CMK (cell line): ENCODE measurements around the gene FARP1.

ENCODE experiments used
- DNase-seq: peaks from one replicate; pipeline ENCODE4 v3.0.0-alpha.2; 2010; ENCODE audit warnings: low read depth

Gene FARP1

DNA sequence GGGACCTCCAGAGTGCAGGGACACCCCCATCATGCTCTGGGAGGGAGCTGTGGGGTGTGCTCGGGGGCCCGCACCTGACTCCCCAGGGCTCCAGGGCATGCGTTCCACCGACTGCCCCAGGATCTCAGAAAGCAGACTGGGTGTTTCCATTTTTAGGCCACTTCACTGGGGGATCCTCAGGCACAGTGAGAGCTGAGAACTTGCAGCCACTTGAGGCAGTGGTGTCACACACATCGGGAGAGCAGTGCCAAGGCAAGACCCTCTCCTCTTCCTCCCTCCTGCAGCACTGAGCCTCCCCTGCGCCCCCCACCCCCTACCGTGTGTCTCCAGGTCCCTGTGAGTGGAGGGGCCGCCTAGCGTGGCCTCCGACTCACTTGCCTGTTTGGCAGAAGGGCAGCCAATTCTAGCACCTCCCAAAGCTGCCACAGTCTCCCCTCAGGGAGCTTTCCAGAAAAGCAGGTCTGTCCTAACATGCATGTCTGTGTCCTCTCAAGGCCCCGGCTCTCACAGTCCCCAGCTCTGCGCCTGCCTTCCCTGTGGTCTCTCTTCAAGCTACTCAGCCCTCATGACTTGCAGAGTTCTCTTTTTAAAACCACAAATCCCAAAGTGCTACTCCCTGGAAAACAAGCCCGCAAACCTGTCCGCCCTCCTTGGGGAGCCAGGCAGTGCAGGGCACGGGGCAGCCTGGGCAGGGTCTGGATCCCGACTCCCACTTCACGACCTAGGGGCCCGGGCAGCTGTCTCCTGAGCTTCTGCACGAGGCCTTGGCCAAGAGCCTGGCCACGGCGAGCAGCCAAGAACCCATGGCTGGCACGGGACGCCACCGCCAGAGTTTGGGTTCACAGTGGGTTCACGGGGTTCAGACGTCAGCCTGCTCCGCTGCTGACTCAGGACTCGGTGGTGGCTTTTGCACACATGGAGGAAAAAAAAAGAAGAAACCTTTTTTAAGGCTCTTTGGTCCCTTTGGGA is 339.9 kb downstream of the FARP1 start:
- DNase-seq = no peak

GRCh38 chr13:98483601-98484288 is 340.9 kb downstream of the FARP1 start:
- no peak for DNase-seq

- DNase-seq = no peak
Measured at GRCh38 chr13:98484289-98485219, 341.7 kb downstream of the FARP1 start.

GRCh38 chr13:98485561-98485960 is 342.7 kb downstream of the FARP1 start:
- no peak for DNase-seq

GRCh38 chr13:98486412-98486811 is 343.5 kb downstream of the FARP1 start:
- DNase-seq = no peak

DNA sequence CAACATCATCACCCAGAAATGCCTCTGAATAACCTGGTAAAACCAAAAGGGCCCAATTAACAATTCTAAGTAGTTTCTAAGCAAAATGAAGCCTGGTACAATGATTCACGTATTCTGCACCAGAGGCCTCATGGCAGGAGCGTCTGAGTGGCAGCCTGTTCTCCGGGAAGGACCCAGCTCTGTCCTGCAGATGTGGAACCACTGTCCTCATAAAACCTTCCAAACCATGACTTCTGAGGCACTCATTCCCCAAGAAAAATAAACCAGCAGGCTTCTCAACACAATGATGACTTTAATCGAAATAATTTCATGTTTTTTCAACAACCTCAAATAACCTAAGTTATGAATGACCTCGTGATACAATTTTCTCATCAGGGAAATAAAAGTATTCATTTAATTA is 344.1 kb downstream of the FARP1 start:
- DNase-seq = no peak

GRCh38 chr13:98487522-98487921 is 344.6 kb downstream of the FARP1 start:
- DNase-seq = no peak

- DNase-seq = no peak
Measured at GRCh38 chr13:98488736-98489135, 345.8 kb downstream of the FARP1 start.

DNA sequence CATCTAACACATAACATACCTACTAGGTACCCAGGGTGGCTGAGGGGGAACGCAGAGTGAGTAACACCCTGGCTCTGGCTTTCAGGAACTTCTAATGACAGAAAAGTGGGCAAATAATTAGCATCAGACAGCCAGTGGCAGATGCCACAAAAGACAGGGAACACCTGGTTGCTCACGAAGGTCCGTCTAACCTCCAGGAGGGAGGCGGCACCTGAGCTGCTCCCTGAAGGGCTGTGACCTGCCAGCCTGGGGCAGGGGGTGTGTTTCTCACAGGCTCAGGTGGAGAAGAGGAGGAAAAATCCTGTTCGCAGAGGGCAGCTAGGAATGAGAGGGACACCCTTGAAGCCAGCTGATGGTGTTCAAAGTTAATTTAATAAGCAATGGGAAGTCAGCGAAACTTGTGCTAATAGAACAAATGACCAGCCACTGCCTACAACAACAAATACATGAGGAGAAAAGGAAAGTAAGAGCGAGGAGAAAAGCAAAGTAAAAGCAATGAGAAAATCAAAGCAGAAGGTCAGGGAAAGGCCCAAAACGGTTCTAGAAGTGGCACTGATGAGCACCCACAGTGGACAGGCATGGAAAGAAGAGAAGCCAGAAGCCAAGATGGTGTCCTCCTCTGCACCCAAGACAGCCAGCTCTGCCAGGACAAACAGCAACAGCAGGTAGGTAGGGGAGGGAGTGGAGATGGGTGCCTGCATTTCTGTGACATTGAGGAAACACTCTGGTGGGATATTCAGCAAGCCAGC is 346.7 kb downstream of the FARP1 start:
- DNase-seq = no peak

DNA sequence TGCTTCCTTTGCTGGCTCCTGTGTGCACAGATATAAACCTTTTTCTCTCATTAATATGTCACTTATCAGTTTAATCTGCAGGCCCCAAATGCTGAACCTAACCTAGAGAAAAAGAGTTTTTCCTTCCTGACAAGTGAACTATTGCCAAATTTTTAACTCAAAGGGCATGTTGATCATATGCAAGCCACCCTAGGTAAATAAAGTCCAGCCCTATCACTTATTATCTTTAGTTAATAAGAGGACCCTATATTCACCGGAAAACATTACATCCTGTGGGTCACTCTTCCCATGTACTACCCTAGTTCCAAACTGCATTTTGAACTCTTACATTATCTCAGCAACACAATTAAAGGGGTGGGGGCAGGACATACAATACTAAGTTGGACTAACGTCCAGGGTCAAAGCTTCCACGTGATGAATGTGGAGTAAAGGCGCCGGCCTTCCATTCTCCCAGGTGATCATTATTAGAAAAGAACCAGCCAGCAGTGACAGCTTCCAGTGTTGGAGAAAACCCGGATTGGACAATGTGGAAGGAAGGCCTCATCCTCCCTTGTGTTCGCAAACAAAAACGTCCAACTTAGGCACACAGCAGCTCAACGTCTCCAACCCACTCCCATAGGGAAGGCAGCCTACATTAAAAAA is 347.4 kb downstream of the FARP1 start:
- no peak for DNase-seq

GRCh38 chr13:98490866-98491265 is 348.0 kb downstream of the FARP1 start:
- DNase-seq = no peak

DNA sequence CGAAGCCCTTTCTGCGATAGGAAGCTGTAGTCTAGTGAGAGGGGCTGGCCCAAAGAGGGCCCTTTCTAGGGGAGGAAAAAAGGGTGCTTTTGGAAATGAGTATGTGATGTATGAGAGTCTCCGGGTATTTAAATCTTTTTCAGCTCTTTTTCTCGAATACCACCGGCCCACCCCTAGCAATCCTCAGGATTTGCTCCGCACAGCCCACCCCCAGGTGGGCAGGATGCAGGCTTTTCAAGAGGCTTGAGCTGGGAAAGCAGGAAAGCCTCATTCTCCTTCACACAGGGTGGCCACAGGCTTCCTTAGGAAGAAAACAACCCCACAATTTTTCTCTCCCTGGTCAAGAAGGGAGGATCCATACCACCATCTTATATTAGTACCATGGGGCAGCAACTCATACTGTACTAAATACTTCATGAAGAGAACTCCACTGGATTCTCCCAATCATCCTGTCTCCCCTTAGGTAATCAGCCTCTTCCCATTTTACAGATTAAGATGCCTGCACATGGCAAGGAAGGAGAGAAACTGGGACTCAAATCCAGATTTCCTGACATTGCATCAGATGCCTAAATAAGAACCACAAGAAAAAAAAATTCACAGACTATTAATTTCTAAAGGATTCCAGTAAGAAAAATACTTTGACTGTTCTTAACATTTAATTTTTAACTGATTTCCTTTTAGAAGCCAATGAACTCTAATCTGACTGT is 349.6 kb downstream of the FARP1 start:
- no peak for DNase-seq

- DNase-seq = no peak
Measured at GRCh38 chr13:98493042-98493712, 350.3 kb downstream of the FARP1 start.

GRCh38 chr13:98494769-98495168 is 351.9 kb downstream of the FARP1 start:
- no peak for DNase-seq

- DNase-seq = no peak
Measured at GRCh38 chr13:98495627-98496478, 353.0 kb downstream of the FARP1 start.

DNA sequence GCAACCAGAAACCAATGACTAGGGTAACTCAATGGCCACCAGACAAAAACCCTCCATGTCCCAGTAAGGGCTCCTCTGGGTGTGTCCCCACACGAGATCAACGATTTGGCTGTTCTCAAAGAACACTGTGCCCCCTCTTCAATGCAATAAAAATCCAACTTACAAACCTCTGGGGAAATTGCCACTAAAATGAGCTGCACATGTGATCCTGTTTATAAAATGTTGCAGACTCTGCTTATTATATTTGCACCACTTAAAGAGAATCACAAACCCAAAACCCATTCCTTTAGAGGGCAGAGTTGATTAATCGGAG is 353.5 kb downstream of the FARP1 start:
- no peak for DNase-seq

DNA sequence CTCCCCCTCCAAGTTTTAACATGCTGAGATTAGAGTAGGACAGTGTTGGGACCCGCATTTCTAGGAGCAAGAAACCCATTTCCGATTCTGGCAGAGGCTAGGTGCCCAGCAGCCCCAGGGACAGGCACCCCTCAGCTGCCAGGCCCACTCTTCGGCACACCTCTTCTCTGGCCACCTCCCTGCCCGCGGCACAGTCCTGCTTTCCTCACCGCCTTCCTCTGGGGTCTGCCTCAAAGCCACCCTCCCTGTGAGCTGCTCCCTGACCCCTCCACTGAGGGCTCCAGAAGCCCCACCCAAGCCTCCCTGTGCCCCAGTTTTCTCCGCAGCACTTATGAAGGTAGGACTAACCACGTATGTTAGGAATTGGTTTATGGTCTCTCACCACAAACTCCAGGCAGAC is 354.1 kb downstream of the FARP1 start:
- no peak for DNase-seq

GRCh38 chr13:98500963-98501421 is 358.1 kb downstream of the FARP1 start:
- DNase-seq = no peak
